C4-2B (cell line): ENCODE results near the gene LRRC71.

Source experiments
- H3K27ac ChIP-seq: fragments of 450-650 bp; 2 replicates; pipeline ENCODE4 v1.5.1; 2017
- CTCF ChIP-seq: fragments of 450-650 bp; conservative IDR thresholded peaks from 2 replicates; pipeline ENCODE4 v1.5.1; 2017; ENCODE audit warnings: mild to moderate bottlenecking
- ZFX ChIP-seq: fragments of 450-650 bp; IDR thresholded peaks from 2 replicates; pipeline ENCODE4 v1.6.1; 2017

LRRC71 gene

DNA sequence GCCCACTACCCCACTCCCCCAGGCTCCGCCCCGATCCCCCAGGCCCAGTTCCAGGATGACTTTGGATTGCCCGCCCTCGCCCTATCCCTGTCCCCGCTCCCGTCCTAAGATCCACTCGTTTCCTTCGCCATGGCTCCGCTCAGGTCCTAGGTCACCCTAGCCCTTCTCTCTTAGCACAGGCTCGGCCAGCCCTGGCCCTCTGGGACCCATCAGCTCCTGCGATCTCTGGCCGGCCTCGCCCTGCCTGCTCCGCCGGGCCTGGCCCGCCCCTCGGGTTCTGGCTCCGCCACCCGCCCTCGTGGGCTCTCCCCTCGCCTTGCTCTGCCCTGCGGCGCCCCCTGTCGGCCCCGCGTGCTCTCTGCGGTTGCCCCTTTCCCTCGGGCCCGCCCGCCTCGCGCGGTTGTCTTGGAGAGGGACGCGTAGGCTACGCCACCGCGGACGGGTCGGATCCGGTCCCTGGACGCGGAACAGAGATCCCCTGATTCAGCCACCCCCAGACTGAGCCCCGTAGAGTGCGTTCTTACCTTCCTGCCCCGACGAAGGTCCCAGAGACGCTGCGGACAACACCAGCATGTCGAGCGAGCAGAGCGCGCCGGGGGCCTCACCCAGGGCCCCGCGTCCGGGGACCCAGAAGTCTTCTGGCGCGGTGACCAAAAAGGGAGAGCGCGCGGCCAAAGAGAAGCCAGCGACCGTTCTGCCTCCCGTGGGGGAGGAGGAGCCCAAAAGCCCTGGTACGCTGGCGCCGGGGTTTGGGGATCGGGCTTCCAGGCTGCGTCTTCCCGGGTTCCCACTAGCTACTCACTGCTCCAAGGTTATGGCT lies at the start of gene LRRC71:
TSS of gene LRRC71 (plus strand) at position 400 of the 820 bp plus-strand sequence. CDS start at position 572, 172 bp downstream.
- TF ChIP-seq ZFX (no peak), CTCF (peak; percentile 86)
- no peak within 1 kb of the TSS for H3K27ac ChIP-seq

DNA sequence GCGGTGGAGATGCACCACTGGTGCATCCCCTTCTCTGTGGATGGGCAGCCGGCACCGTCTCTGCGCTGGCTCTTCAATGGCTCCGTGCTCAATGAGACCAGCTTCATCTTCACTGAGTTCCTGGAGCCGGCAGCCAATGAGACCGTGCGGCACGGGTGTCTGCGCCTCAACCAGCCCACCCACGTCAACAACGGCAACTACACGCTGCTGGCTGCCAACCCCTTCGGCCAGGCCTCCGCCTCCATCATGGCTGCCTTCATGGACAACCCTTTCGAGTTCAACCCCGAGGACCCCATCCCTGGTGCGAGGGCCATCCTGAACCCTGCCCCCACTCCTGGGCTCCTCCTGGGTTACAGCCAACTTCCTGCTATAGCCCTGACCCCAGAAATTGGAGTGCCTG lies 46.8 kb upstream of the LRRC71 start:
- no peak overlapping the region for H3K27ac ChIP-seq
- TF ChIP-seq ZFX (no peak), CTCF (no peak)

DNA sequence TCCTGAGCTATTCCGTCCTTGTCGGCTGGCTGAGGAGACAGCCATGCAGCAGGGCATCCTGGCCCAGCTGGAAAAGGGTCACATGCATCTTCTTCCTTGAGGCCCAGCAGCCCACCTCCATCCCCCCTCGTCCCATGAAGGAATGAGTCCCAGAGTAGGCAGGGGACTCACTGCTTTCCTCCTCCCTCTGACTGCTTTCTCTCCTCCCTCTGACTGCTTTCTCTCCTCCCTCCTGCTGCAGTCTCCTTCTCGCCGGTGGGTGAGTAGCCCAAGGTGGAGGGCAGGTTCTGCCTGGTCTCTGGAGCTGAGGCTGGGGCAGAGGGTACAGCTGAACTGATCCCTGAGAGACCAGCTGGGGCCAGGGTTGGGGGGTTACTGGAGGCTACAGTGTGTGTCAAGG lies 46.3 kb upstream of the LRRC71 start:
- H3K27ac ChIP-seq, result no peak overlapping the region
- TF ChIP-seq ZFX, result no peak
- TF ChIP-seq CTCF, result no peak

GRCh38 chr1:156874572-156875340 lies 45.7 kb upstream of the LRRC71 start:
- TF ChIP-seq CTCF, result no peak
- TF ChIP-seq ZFX, result no peak

DNA sequence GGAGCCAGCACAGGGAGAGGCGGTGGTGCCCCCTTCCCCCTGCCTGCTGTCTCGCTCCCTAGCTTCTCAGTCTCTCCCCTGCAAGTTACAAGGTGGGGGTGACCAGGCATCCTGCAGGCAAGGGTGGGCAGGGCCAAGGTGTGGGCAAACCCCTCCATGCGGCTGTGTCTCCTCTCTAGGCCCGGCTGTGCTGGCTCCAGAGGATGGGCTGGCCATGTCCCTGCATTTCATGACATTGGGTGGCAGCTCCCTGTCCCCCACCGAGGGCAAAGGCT lies 45.2 kb upstream of the LRRC71 start:
- H3K27ac ChIP-seq, result no peak overlapping the region
- TF ChIP-seq CTCF, result no peak
- no peak for TF ChIP-seq ZFX

More at GRCh38 chr1:156874572-156875340, 45.7 kb upstream of the LRRC71 start:
- no peak overlapping the region for H3K27ac ChIP-seq

GRCh38 chr1:156876281-156876680 lies 44.2 kb upstream of the LRRC71 start:
- no peak overlapping the region for H3K27ac ChIP-seq
- no peak for TF ChIP-seq ZFX
- no peak for TF ChIP-seq CTCF

DNA sequence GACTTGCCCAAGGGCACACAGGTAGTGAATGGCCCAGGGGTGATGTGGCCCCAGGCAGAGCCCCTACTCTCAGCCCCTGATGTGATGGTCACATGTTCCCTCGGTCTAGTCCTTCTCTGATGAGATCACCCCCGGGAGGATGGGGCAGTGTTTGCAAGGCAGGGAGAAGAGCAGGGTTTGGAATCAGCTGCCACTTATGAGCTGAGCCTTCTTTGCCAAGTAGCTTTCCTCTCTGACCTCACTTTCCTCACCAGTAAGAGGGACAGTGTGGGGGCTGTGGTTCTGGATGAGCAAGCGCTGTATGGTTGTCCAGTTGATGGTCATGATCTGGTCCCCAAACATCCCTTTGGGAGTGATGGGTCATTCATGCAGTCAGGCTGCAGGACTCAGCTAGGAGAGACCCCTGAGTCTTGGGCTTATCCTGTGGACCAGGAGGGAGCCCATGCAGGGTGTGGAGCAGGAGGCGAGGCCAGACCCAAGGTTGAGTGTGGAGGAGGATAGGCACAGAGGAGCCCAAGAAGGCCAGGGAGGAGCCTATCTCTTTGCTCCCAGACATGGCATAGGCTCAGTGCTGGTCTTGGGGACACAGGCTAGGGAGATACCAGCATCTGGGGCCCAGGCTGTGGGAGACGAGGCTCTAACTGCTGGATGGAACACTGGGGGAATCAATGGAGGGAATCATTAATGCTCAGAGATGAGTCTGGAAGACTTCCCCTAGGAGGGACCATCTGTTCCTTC lies 42.8 kb upstream of the LRRC71 start:
- TF ChIP-seq ZFX, result no peak
- TF ChIP-seq CTCF, result no peak
- no peak overlapping the region for H3K27ac ChIP-seq
